Liver (tissue), 9 donors: ENCODE measurements around the gene DHCR7. TPM values are rescaled to one million over a fixed set of nuclear protein-coding genes. Genes with fewer than 3 reads are reported as not detected.

Experiments used
- DNase-seq: peaks from one replicate; pipeline ENCODE4 v3.0.0-alpha.2; 2017; ENCODE audit warnings: low spot score
- H3K27ac ChIP-seq, 2 donors: one replicate each; pipeline ENCODE4 v1.7.0; 2013; ENCODE audit warnings: inconsistent platforms in 2 of 2, low read length in 2 of 2, control low read depth in 1 of 2, low read depth in 1 of 2, mild to moderate bottlenecking in 1 of 2
- H3K27me3 ChIP-seq, 4 donors: one replicate each; pipeline versions ENCODE4 v1.6.1 to v1.7.0; 2013; ENCODE audit warnings: low read length in 3 of 4, inconsistent platforms in 1 of 4, mild to moderate bottlenecking in 1 of 4, moderate library complexity in 1 of 4; ENCODE audit not compliant: control insufficient read depth in 4 of 4, insufficient read depth in 4 of 4
- H3K36me3 ChIP-seq, 4 donors: one replicate each; pipeline versions ENCODE4 v1.6.1 to v1.7.0; 2013; ENCODE audit warnings: low read length in 3 of 4, mild to moderate bottlenecking in 3 of 4, low read depth in 1 of 4, moderate library complexity in 1 of 4; ENCODE audit not compliant: control insufficient read depth in 4 of 4, insufficient read depth in 3 of 4
- H3K4me1 ChIP-seq, 4 donors: one replicate each; pipeline versions ENCODE4 v1.6.1 to v1.7.0; 2013; ENCODE audit warnings: low read length in 3 of 4, mild to moderate bottlenecking in 3 of 4, moderate library complexity in 1 of 4; ENCODE audit not compliant: control insufficient read depth in 4 of 4, insufficient read depth in 4 of 4
- H3K4me3 ChIP-seq, 3 donors: one replicate each; pipeline versions ENCODE4 v1.6.1 to v1.7.0; 2013; ENCODE audit warnings: low read length in 3 of 3, control low read depth in 1 of 3, low read depth in 1 of 3, mild to moderate bottlenecking in 1 of 3
- H3K9ac ChIP-seq, 2 donors: one replicate each; pipeline ENCODE4 v1.7.0; 2013; ENCODE audit warnings: low read length in 2 of 2, mild to moderate bottlenecking in 2 of 2, moderate library complexity in 2 of 2, control low read depth in 1 of 2, low read depth in 1 of 2
- H3K9me3 ChIP-seq, 4 donors: one replicate each; pipeline versions ENCODE4 v1.6.1 to v1.7.0; 2013; ENCODE audit warnings: low read length in 3 of 4; ENCODE audit not compliant: control insufficient read depth in 4 of 4
- EGR1 ChIP-seq, 2 donors: IDR thresholded peaks; 2 replicates each; pipeline ENCODE4 v1.6.1; 2016 to 2018; ENCODE audit warnings: antibody characterized with exemption in 2 of 2, low read depth in 2 of 2
- FOXA1 ChIP-seq: IDR thresholded peaks from 2 replicates; pipeline ENCODE4 v1.6.1; 2016; ENCODE audit warnings: antibody characterized with exemption
- FOXA2 ChIP-seq: IDR thresholded peaks from 2 replicates; pipeline ENCODE4 v1.6.1; 2016; ENCODE audit warnings: antibody characterized with exemption
- GABPA ChIP-seq, 2 donors: IDR thresholded peaks in 1 of 2; conservative IDR thresholded peaks in 1 of 2; 2 replicates each; pipeline ENCODE4 v1.6.1; 2016; ENCODE audit warnings: antibody characterized with exemption in 2 of 2, mild to moderate bottlenecking in 1 of 2, moderate library complexity in 1 of 2
- HNF4A ChIP-seq, 2 donors: conservative IDR thresholded peaks; 2 replicates each; pipeline ENCODE4 v1.6.1; 2016; ENCODE audit warnings: antibody characterized with exemption in 2 of 2, mild to moderate bottlenecking in 2 of 2
- HNF4G ChIP-seq: IDR thresholded peaks from 2 replicates; pipeline ENCODE4 v1.6.1; 2016; ENCODE audit warnings: antibody characterized with exemption
- JUND ChIP-seq, 2 donors: IDR thresholded peaks; 2 replicates each; pipeline ENCODE4 v1.6.1; 2016; ENCODE audit warnings: antibody characterized with exemption in 2 of 2
- NR2F2 ChIP-seq: IDR thresholded peaks from 2 replicates; pipeline ENCODE4 v1.6.1; 2016; ENCODE audit warnings: antibody characterized with exemption
- RAD21 ChIP-seq, 2 donors: IDR thresholded peaks; 2 replicates each; pipeline ENCODE4 v1.6.1; 2016; ENCODE audit warnings: antibody characterized with exemption in 2 of 2, mild to moderate bottlenecking in 2 of 2
- RXRA ChIP-seq, 2 donors: IDR thresholded peaks; 2 replicates each; pipeline ENCODE4 v1.6.1; 2017 to 2018; ENCODE audit warnings: antibody characterized with exemption in 2 of 2, mild to moderate bottlenecking in 1 of 2
- SP1 ChIP-seq: IDR thresholded peaks from 2 replicates; pipeline ENCODE4 v1.6.1; 2018; ENCODE audit warnings: antibody characterized with exemption, mild to moderate bottlenecking
- TAF1 ChIP-seq: conservative IDR thresholded peaks from 2 replicates; pipeline ENCODE4 v1.6.1; 2016; ENCODE audit warnings: antibody characterized with exemption, mild to moderate bottlenecking
- YY1 ChIP-seq: IDR thresholded peaks from 2 replicates; pipeline ENCODE4 v1.6.1; 2016; ENCODE audit warnings: antibody characterized with exemption, mild to moderate bottlenecking
- WGBS: extraction: QIAGEN DNeasy Blood & Tissue Kit; methylation state at CpG from one replicate; pipeline ENCODE4 v1.1.7; 2013; 5-methylcytosine and 5-hydroxymethylcytosine counted together
- polyA plus RNA-seq, 2 donors: library from polyadenylated mRNA; stranded (reverse) in 1 of 2; unstranded in 1 of 2; fragments of 200-250 nt in 1 of 2; fragments of >200 nt in 1 of 2; fragmentation: Nextera tagmentation in 1 of 2; extraction: Ambion mirVana in 1 of 2; gene quantifications; one replicate each; pipeline versions ENCODE4 v1.2.1 to v1.2.3, GENCODE V29; 2013 to 2015
- total RNA-seq, 2 donors: library from RNA; depleted of rRNA; stranded (reverse); fragments of >200 nt; gene quantifications; one replicate each; pipeline ENCODE4 v1.2.3, GENCODE V29; 2014
- TF ChIP-seq, protein P1 (sequence below): IDR thresholded peaks from 2 replicates; pipeline ENCODE4 v1.6.1; 2016; ENCODE audit warnings: antibody characterized with exemption
- TF ChIP-seq, protein P2 (sequence below): IDR thresholded peaks from 2 replicates; pipeline ENCODE4 v1.6.1; 2016; ENCODE audit warnings: antibody characterized with exemption, mild to moderate bottlenecking
- TF ChIP-seq, protein P3 (sequence below): IDR thresholded peaks from 2 replicates; pipeline ENCODE4 v1.6.1; 2016; ENCODE audit warnings: antibody characterized with exemption
- TF ChIP-seq, protein P4 (sequence below): IDR thresholded peaks from 2 replicates; pipeline ENCODE4 v1.6.1; 2016; ENCODE audit warnings: antibody characterized with exemption
- TF ChIP-seq, protein P5 (sequence below): fragments of 150-350 bp; IDR thresholded peaks from 2 replicates; pipeline ENCODE4 v1.5.1; 2017; ENCODE audit warnings: improper control_type of control experiment, low read depth, low read length; ENCODE audit not compliant: missing input control
- donor health status: healthy.
- donor health status: healthy.
- donor health status: healthy.
- donor health status: healthy.
- donor health status: healthy.

The DHCR7 gene
- total and polyA plus RNA-seq, 4 donors, result 56.9 to 224 (median 172) TPM

DNA sequence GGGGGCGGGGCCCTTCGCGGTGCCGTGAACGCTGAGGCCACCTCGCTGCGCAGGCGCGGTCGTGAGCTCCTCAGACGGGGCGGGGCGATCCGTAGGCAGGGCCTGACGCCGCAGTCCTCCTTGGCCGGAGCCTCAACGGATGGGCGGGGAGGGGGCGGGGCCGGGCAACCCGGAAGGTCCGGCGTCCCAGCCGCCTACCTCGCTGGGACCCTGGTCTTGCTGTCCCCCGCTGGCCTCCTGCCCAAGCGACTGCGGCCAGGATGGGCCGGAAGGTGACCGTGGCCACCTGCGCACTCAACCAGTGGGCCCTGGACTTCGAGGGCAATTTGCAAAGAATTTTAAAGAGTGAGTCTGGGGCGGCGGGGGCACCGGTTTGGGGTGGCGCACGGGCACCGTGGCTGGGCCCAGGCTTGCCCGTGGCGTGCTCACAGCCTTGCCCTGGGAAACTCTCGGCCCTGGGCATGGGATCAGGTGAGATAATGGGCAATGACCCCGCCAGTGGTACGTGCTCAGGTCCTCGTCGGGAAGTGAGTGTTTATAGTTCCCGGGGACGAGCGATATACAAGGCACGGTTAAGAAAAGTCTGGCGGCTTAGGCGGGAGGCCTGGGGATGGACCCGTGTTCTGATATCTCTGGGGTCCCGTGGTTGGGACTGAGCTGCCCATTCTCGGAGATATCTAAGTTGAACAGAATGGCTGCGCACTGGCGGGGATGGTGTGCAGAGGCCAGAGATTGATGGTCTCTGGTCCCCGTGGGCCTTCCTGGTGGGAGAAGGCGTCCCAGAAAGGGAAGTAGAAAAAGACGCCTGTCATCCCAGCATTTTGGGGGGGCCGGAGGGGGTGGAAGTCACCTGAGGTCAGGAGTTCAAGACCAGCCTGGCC is 5.1 kb upstream of the DHCR7 start, which contains the start of gene NADSYN1:
Gene NADSYN1, plus strand, starts transcription at position 167 of the 881 bp plus-strand sequence. Its CDS starts 94 bp downstream, at position 261.
- peak within 1 kb of the TSS; percentile 92 to 96 for H3K27ac ChIP-seq
- peaks cover 0 to 27% (median 18%) of the 10 kb centered on the region in 4 donors for H3K36me3 ChIP-seq
- TF ChIP-seq GABPA (IDR thresholded peaks at IDR 0.05 in 1 of 2, conservative IDR thresholded peaks at IDR 0.05 in 1 of 2), result peak in 1 of 2 donors; percentile 47
- TF ChIP-seq, protein P1, sequence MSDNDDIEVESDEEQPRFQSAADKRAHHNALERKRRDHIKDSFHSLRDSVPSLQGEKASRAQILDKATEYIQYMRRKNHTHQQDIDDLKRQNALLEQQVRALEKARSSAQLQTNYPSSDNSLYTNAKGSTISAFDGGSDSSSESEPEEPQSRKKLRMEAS, result no peak
- peak; percentile 65 to 78 for TF ChIP-seq RXRA (IDR thresholded peaks at IDR 0.05)
- peak in 1 of 2 donors; percentile 18 for TF ChIP-seq RAD21 (IDR thresholded peaks at IDR 0.05)
- no peak for TF ChIP-seq TAF1
- TF ChIP-seq HNF4G, result no peak
- TF ChIP-seq, protein P2, sequence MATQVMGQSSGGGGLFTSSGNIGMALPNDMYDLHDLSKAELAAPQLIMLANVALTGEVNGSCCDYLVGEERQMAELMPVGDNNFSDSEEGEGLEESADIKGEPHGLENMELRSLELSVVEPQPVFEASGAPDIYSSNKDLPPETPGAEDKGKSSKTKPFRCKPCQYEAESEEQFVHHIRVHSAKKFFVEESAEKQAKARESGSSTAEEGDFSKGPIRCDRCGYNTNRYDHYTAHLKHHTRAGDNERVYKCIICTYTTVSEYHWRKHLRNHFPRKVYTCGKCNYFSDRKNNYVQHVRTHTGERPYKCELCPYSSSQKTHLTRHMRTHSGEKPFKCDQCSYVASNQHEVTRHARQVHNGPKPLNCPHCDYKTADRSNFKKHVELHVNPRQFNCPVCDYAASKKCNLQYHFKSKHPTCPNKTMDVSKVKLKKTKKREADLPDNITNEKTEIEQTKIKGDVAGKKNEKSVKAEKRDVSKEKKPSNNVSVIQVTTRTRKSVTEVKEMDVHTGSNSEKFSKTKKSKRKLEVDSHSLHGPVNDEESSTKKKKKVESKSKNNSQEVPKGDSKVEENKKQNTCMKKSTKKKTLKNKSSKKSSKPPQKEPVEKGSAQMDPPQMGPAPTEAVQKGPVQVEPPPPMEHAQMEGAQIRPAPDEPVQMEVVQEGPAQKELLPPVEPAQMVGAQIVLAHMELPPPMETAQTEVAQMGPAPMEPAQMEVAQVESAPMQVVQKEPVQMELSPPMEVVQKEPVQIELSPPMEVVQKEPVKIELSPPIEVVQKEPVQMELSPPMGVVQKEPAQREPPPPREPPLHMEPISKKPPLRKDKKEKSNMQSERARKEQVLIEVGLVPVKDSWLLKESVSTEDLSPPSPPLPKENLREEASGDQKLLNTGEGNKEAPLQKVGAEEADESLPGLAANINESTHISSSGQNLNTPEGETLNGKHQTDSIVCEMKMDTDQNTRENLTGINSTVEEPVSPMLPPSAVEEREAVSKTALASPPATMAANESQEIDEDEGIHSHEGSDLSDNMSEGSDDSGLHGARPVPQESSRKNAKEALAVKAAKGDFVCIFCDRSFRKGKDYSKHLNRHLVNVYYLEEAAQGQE, result no peak
- TF ChIP-seq JUND (IDR thresholded peaks at IDR 0.05), result no peak
- TF ChIP-seq, protein P3, sequence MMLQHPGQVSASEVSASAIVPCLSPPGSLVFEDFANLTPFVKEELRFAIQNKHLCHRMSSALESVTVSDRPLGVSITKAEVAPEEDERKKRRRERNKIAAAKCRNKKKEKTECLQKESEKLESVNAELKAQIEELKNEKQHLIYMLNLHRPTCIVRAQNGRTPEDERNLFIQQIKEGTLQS, result no peak
- TF ChIP-seq, protein P4, sequence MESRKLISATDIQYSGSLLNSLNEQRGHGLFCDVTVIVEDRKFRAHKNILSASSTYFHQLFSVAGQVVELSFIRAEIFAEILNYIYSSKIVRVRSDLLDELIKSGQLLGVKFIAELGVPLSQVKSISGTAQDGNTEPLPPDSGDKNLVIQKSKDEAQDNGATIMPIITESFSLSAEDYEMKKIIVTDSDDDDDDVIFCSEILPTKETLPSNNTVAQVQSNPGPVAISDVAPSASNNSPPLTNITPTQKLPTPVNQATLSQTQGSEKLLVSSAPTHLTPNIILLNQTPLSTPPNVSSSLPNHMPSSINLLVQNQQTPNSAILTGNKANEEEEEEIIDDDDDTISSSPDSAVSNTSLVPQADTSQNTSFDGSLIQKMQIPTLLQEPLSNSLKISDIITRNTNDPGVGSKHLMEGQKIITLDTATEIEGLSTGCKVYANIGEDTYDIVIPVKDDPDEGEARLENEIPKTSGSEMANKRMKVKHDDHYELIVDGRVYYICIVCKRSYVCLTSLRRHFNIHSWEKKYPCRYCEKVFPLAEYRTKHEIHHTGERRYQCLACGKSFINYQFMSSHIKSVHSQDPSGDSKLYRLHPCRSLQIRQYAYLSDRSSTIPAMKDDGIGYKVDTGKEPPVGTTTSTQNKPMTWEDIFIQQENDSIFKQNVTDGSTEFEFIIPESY, result no peak
- no peak for TF ChIP-seq YY1
- no peak for TF ChIP-seq FOXA1
- TF ChIP-seq FOXA2, result no peak
- TF ChIP-seq, protein P5, sequence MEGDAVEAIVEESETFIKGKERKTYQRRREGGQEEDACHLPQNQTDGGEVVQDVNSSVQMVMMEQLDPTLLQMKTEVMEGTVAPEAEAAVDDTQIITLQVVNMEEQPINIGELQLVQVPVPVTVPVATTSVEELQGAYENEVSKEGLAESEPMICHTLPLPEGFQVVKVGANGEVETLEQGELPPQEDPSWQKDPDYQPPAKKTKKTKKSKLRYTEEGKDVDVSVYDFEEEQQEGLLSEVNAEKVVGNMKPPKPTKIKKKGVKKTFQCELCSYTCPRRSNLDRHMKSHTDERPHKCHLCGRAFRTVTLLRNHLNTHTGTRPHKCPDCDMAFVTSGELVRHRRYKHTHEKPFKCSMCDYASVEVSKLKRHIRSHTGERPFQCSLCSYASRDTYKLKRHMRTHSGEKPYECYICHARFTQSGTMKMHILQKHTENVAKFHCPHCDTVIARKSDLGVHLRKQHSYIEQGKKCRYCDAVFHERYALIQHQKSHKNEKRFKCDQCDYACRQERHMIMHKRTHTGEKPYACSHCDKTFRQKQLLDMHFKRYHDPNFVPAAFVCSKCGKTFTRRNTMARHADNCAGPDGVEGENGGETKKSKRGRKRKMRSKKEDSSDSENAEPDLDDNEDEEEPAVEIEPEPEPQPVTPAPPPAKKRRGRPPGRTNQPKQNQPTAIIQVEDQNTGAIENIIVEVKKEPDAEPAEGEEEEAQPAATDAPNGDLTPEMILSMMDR, result no peak
- TF ChIP-seq HNF4A (conservative IDR thresholded peaks at IDR 0.05), result peak; percentile 47 to 50
- no peak for TF ChIP-seq NR2F2
- TF ChIP-seq SP1, result no peak
- no peak for TF ChIP-seq EGR1 (IDR thresholded peaks at IDR 0.05; ENCODE audit: low read depth in 2 of 2)
- 3% methylated on average over 61 of the region's 61 CpGs for WGBS
- peak; percentile 99 for DNase-seq
- peaks cover 10 to 40% (median 22%) of the 10 kb centered on the region in 4 donors for H3K4me1 ChIP-seq
- no peaks in the 10 kb centered on the region for H3K9me3 ChIP-seq
- H3K4me3 ChIP-seq, result peak within 1 kb of the TSS; percentile 74 to 84 (median 81)
- no peaks in the 10 kb centered on the region for H3K27me3 ChIP-seq
- peak within 1 kb of the TSS; percentile 68 to 86 for H3K9ac ChIP-seq
